ENCODE data around the gene SAP30BP.
A peak's percentile ranks its signal among the peaks of the same experiment; 100 is the strongest.

Gene SAP30BP

GRCh38 chr17:75733471-75733870 is 66.3 kb downstream of the SAP30BP start:
- TF ChIP-seq TCF4 (CRISPR knock-in tag; IDR thresholded peaks at IDR 0.05; ENCODE audit: borderline replicate concordance) (no peak), ARNTL (CRISPR knock-in tag; IDR thresholded peaks at IDR 0.05; ENCODE audit: borderline replicate concordance, low read depth) (no peak), GLIS3 (CRISPR knock-in tag; IDR thresholded peaks at IDR 0.05) (no peak), OSR1 (CRISPR knock-in tag; IDR thresholded peaks at IDR 0.05) (no peak), PPARA (CRISPR knock-in tag; IDR thresholded peaks at IDR 0.05; ENCODE audit: borderline replicate concordance) (no peak), TOX (CRISPR knock-in tag; IDR thresholded peaks at IDR 0.05; ENCODE audit: borderline replicate concordance) (no peak), ZC3H10 (CRISPR knock-in tag; IDR thresholded peaks at IDR 0.05) (no peak), CREB5 (CRISPR knock-in tag; IDR thresholded peaks at IDR 0.05; ENCODE audit: low read depth) (no peak), PATZ1 (CRISPR knock-in tag; IDR thresholded peaks at IDR 0.05; ENCODE audit: borderline replicate concordance) (no peak)

GRCh38 chr17:75734674-75735294 is 67.6 kb downstream of the SAP30BP start:
- TF ChIP-seq BACH2 (CRISPR knock-in tag; IDR thresholded peaks at IDR 0.05; ENCODE audit: borderline replicate concordance) (no peak), PPARA (CRISPR knock-in tag; IDR thresholded peaks at IDR 0.05; ENCODE audit: borderline replicate concordance) (no peak), CSRNP3 (CRISPR knock-in tag; IDR thresholded peaks at IDR 0.05) (no peak), OSR1 (CRISPR knock-in tag; IDR thresholded peaks at IDR 0.05) (no peak), TSHZ2 (CRISPR knock-in tag; IDR thresholded peaks at IDR 0.05) (no peak), CSDC2 (CRISPR knock-in tag; IDR thresholded peaks at IDR 0.05) (no peak), PATZ1 (CRISPR knock-in tag; IDR thresholded peaks at IDR 0.05; ENCODE audit: borderline replicate concordance) (no peak), RARB (CRISPR knock-in tag; IDR thresholded peaks at IDR 0.05) (no peak), CREB5 (CRISPR knock-in tag; IDR thresholded peaks at IDR 0.05; ENCODE audit: low read depth) (no peak), SNAI2 (CRISPR knock-in tag; IDR thresholded peaks at IDR 0.05) (no peak), GLIS3 (CRISPR knock-in tag; IDR thresholded peaks at IDR 0.05) (no peak), ZFP30 (CRISPR knock-in tag; IDR thresholded peaks at IDR 0.05) (no peak), TCF4 (CRISPR knock-in tag; IDR thresholded peaks at IDR 0.05; ENCODE audit: borderline replicate concordance) (no peak), ZFP3 (CRISPR knock-in tag; IDR thresholded peaks at IDR 0.05) (no peak), ZNF70 (CRISPR knock-in tag; IDR thresholded peaks at IDR 0.05) (no peak), ZC3H10 (CRISPR knock-in tag; IDR thresholded peaks at IDR 0.05) (no peak), ISL1 (CRISPR knock-in tag; IDR thresholded peaks at IDR 0.05) (no peak), ESRRG (CRISPR knock-in tag; IDR thresholded peaks at IDR 0.05) (no peak), POU6F1 (CRISPR knock-in tag; IDR thresholded peaks at IDR 0.05; ENCODE audit: borderline replicate concordance, low read depth) (no peak), ARNTL (CRISPR knock-in tag; IDR thresholded peaks at IDR 0.05; ENCODE audit: borderline replicate concordance, low read depth) (no peak)
- ATAC-seq, result peak; percentile 15; the same call in 2 of the 3 replicates

More at GRCh38 chr17:75733471-75733870, 66.3 kb downstream of the SAP30BP start:
- no peak for ATAC-seq
